ENCODE measurements around the gene UFSP2. TPM values are rescaled to one million over a fixed set of nuclear protein-coding genes. Genes with fewer than 3 reads are reported as not detected.
"Not testable (repeated sequence)": the region's sequence is repeated elsewhere in the genome, so short reads cannot be mapped to it uniquely, and the experiment has no call there.

The UFSP2 gene
- total RNA-seq, 2 experiments from 2014 or later, result 16.6 to 20.3 TPM

GRCh38 chr4:185362570-185362969 lies 63.2 kb downstream of the UFSP2 start:
- H3K36me3 Mint-ChIP-seq (ENCODE audit: low read depth); POLR2A ChIA-PET; ATAC-seq; H3K27ac Mint-ChIP-seq; H3K9me3 Mint-ChIP-seq (ENCODE audit: insufficient read depth); H3K4me3 Mint-ChIP-seq; DNase-seq; H3K27me3 Mint-ChIP-seq (ENCODE audit: low read depth); H3K4me1 Mint-ChIP-seq (ENCODE audit: low read depth): not testable (repeated sequence)
- CTCF ChIA-PET, result interaction anchor here (1.3 kb wide), 1 partner anchor 10 kb away, joined by 3 read pairs; no protein-coding TSS in a partner anchor

DNA sequence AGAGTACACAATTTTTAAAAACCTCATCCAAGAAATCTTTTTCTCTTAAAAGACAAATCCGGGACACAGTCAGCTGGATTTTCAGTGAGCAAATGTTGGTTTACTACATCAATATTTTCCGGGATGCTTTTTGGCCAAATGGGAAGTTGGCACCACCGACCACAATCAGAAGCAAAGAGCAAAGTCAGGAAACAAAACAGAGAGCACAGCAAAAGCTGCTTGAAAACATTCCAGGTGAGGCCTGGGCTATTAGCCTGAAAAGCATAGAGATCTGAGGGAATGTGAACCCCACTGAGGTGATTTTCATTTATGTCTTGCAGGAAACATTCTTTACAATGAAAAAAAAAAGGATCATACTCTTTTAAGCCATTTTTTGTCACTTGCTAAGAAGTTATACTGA lies 63.9 kb downstream of the UFSP2 start:
- H3K4me1 Mint-ChIP-seq (ENCODE audit: low read depth), result no peaks in the 10 kb centered on the region
- DNase-seq, result no peak
- ATAC-seq, result no peak
- ChIA-PET CTCF (interaction anchor here (1.3 kb wide), 1 partner anchor 9 kb away, joined by 3 read pairs; no protein-coding TSS in a partner anchor), POLR2A (no interaction called here)
- peaks cover 8% of the 10 kb centered on the region for H3K36me3 Mint-ChIP-seq (ENCODE audit: low read depth)
- no peaks in the 10 kb centered on the region for H3K27me3 Mint-ChIP-seq (ENCODE audit: low read depth)
- no peaks in the 10 kb centered on the region for H3K9me3 Mint-ChIP-seq (ENCODE audit: insufficient read depth)
- H3K27ac Mint-ChIP-seq, result no peak overlapping the region
- no peak overlapping the region for H3K4me3 Mint-ChIP-seq

- ATAC-seq (no peak), DNase-seq (no peak)
- POLR2A ChIA-PET, result no interaction called here
- H3K36me3 Mint-ChIP-seq (ENCODE audit: low read depth), result peaks cover 8% of the 10 kb centered on the region
- no peak overlapping the region for H3K27ac Mint-ChIP-seq
- H3K4me3 Mint-ChIP-seq, result no peak overlapping the region
- H3K4me1 Mint-ChIP-seq (ENCODE audit: low read depth), result no peaks in the 10 kb centered on the region
- H3K9me3 Mint-ChIP-seq (ENCODE audit: insufficient read depth), result no peaks in the 10 kb centered on the region
- CTCF ChIA-PET, result no interaction called here
- no peaks in the 10 kb centered on the region for H3K27me3 Mint-ChIP-seq (ENCODE audit: low read depth)
These were observed 65.9 kb downstream of the UFSP2 start for GRCh38 chr4:185359767-185360446.

GRCh38 chr4:185358959-185359358 lies 66.8 kb downstream of the UFSP2 start:
- DNase-seq (no peak), ATAC-seq (no peak)
- Mint-ChIP-seq H3K27ac (no peak overlapping the region), H3K27me3 (ENCODE audit: low read depth) (no peaks in the 10 kb centered on the region), H3K4me1 (ENCODE audit: low read depth) (no peaks in the 10 kb centered on the region), H3K36me3 (ENCODE audit: low read depth) (peaks cover 11% of the 10 kb centered on the region), H3K9me3 (ENCODE audit: insufficient read depth) (no peaks in the 10 kb centered on the region), H3K4me3 (no peak overlapping the region)
- ChIA-PET POLR2A (no interaction called here), CTCF (no interaction called here)

DNA sequence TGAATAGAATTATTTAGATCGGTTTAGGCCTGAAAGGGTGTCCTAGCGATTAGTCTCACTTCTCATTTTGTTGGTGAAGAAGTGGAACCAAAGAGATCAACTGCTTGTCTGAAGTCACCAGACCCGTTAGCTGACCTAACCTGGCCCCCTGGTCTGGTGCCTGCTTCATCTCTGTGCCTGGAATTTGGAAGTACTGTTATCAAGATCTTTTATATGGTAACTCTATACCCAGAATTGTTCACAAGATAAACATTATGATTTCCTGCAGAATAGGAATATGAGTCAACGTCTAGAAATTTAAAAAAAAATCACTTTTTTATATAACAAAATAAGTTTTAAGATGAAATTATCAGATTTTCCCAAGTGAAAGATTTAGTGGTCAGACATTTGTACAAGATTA lies 67.2 kb downstream of the UFSP2 start:
- Mint-ChIP-seq H3K4me3 (no peak overlapping the region), H3K4me1 (ENCODE audit: low read depth) (no peaks in the 10 kb centered on the region), H3K9me3 (ENCODE audit: insufficient read depth) (no peaks in the 10 kb centered on the region), H3K27ac (no peak overlapping the region), H3K36me3 (ENCODE audit: low read depth) (peaks cover 11% of the 10 kb centered on the region), H3K27me3 (ENCODE audit: low read depth) (no peaks in the 10 kb centered on the region)
- POLR2A ChIA-PET, result no interaction called here
- CTCF ChIA-PET, result no interaction called here
- no peak for ATAC-seq
- DNase-seq, result no peak

DNA sequence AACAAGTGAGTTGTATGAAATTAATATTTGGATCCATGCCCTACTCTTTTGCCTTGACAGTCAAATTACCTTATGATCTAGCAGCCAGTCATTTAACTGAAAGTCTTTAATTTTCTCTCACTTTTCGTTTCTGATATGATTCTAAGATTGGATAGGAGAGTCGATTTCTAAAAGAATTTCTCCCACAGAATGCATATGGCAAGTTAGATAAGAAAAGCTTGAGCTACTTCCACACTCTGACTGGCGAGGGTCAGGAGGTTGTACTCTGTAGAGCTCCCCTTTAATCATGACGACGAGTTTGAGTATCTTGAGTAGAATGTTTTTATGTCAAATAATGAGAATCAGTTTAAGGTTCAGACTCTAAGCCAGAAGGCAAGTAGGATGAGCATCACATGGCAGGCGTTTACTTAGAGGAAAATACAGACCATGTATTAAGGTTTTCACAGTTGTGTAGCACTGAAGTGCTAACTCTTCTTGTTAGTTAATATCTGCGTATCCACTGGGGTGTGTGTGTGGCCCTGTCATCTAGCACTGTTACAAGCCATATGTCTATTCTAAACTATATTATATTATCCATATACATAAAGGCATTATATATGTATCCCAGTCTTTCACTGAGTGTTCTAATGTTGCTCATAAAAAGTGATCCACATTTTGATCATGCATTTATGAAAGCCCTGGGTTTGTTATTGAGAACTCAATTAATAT lies 67.9 kb downstream of the UFSP2 start:
- ATAC-seq, result no peak
- Mint-ChIP-seq H3K36me3 (ENCODE audit: low read depth) (peaks cover 15% of the 10 kb centered on the region), H3K4me1 (ENCODE audit: low read depth) (no peaks in the 10 kb centered on the region), H3K27ac (no peak overlapping the region), H3K9me3 (ENCODE audit: insufficient read depth) (no peaks in the 10 kb centered on the region), H3K27me3 (ENCODE audit: low read depth) (no peaks in the 10 kb centered on the region), H3K4me3 (no peak overlapping the region)
- ChIA-PET CTCF (interaction anchor here (0.6 kb wide), 1 partner anchor 35 kb away, joined by 4 read pairs; no protein-coding TSS in a partner anchor), POLR2A (no interaction called here)
- DNase-seq, result no peak

- Mint-ChIP-seq H3K4me3 (no peak overlapping the region), H3K27me3 (ENCODE audit: low read depth) (no peaks in the 10 kb centered on the region), H3K36me3 (ENCODE audit: low read depth) (peaks cover 15% of the 10 kb centered on the region), H3K9me3 (ENCODE audit: insufficient read depth) (no peaks in the 10 kb centered on the region), H3K27ac (no peak overlapping the region), H3K4me1 (ENCODE audit: low read depth) (no peaks in the 10 kb centered on the region)
- POLR2A ChIA-PET, result no interaction called here
- no peak for DNase-seq
- CTCF ChIA-PET, result interaction anchor here (0.6 kb wide), 1 partner anchor 34 kb away, joined by 4 read pairs; no protein-coding TSS in a partner anchor
- ATAC-seq, result no peak
These were observed 68.6 kb downstream of the UFSP2 start for GRCh38 chr4:185357211-185357610.

- POLR2A ChIA-PET, result no interaction called here
- no peak for ATAC-seq
- Mint-ChIP-seq H3K4me3 (no peak overlapping the region), H3K9me3 (ENCODE audit: insufficient read depth) (no peaks in the 10 kb centered on the region), H3K27ac (no peak overlapping the region), H3K4me1 (ENCODE audit: low read depth) (peaks cover 10% of the 10 kb centered on the region), H3K27me3 (ENCODE audit: low read depth) (no peaks in the 10 kb centered on the region), H3K36me3 (ENCODE audit: low read depth) (peaks cover 33% of the 10 kb centered on the region)
- DNase-seq, result no peak
- CTCF ChIA-PET, result interaction anchor here (1.1 kb wide), 1 partner anchor 10 kb away, joined by 3 read pairs; no protein-coding TSS in a partner anchor
These were observed 73.0 kb downstream of the UFSP2 start for GRCh38 chr4:185352741-185353140.

- Mint-ChIP-seq H3K9me3 (ENCODE audit: insufficient read depth) (no peaks in the 10 kb centered on the region), H3K4me1 (ENCODE audit: low read depth) (peaks cover 10% of the 10 kb centered on the region), H3K4me3 (no peak overlapping the region), H3K27me3 (ENCODE audit: low read depth) (no peaks in the 10 kb centered on the region), H3K27ac (no peak overlapping the region), H3K36me3 (ENCODE audit: low read depth) (peaks cover 32% of the 10 kb centered on the region)
- no peak for DNase-seq
- POLR2A ChIA-PET, result no interaction called here
- ATAC-seq, result no peak
- CTCF ChIA-PET, result interaction anchor here (1.1 kb wide), 1 partner anchor 10 kb away, joined by 3 read pairs; no protein-coding TSS in a partner anchor
These were observed 73.6 kb downstream of the UFSP2 start for GRCh38 chr4:185352202-185352601.

DNA sequence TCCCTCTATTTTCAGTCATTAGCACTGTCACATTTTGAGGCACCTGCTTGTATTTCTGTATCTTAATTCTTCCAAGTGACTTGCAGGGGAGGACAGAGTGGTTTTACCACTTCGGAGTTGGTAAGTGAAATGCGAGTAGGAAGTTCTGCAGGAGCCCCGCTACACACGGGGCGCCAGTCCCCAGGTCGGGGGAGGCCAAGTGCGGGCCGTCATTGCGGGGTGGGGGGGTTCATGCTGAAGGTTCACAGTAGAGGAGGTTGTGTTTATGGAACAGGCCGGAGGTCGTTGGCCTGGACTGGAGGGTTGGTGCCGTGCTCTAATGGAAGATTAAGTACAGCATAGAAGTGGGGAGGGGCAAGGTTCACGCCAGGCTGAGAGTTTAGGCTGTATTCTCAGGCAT lies 74.1 kb downstream of the UFSP2 start:
- H3K4me3 Mint-ChIP-seq, result no peak overlapping the region
- H3K36me3 Mint-ChIP-seq (ENCODE audit: low read depth), result peaks cover 37% of the 10 kb centered on the region
- H3K27me3 Mint-ChIP-seq (ENCODE audit: low read depth), result no peaks in the 10 kb centered on the region
- CTCF ChIA-PET, result interaction anchor here (1.2 kb wide), 1 partner anchor 217 kb away, joined by 3 read pairs; no protein-coding TSS in a partner anchor
- no peaks in the 10 kb centered on the region for H3K9me3 Mint-ChIP-seq (ENCODE audit: insufficient read depth)
- ATAC-seq, result no peak
- DNase-seq, result no peak
- H3K4me1 Mint-ChIP-seq (ENCODE audit: low read depth), result peaks cover 10% of the 10 kb centered on the region
- no peak overlapping the region for H3K27ac Mint-ChIP-seq
- POLR2A ChIA-PET, result no interaction called here

Measured in activated CD8-positive, alpha-beta T cell treated with anti-CD3 and anti-CD28 coated beads, Interleukin-2, amount 10 ng/mL, durations not matched to agents 7 days and 5 days (primary cell).